ENCODE results near the gene LRMDA. TPM values are rescaled to one million over a fixed set of nuclear protein-coding genes. Genes with fewer than 3 reads are reported as not detected.

LRMDA gene
- polyA plus RNA-seq, 1 donor (not counting 4 experiments of a cell fraction or from before 2014, with no cell fraction given) = not detected

GRCh38 chr10:76548716-76549115 lies 1117.3 kb downstream of the LRMDA start:
- TF ChIP-seq CTCF (optimal IDR thresholded peaks at IDR 0.05 in 1 of 3, IDR thresholded peaks at IDR 0.05 in 1 of 3, conservative IDR thresholded peaks at IDR 0.05 in 1 of 3; ENCODE audit: extremely low read depth in 1 of 3, insufficient read depth in 2 of 3, low read length in 3 of 3) = no peak
- TF ChIP-seq EZH2 (IDR thresholded peaks at IDR 0.05; ENCODE audit: low read length) = no peak
- H3K4me2 ChIP-seq (ENCODE audit: control insufficient read depth, extremely low read depth, insufficient read depth, low read depth, low read length) = no peak overlapping the region
- no peaks in the 10 kb centered on the region for H3K79me2 ChIP-seq (ENCODE audit: control insufficient read depth, insufficient read depth, low read length)
- no peak overlapping the region for H2AFZ ChIP-seq (ENCODE audit: control insufficient read depth, low read length)
- no peak overlapping the region for H3K9ac ChIP-seq (ENCODE audit: control insufficient read depth, extremely low read depth, insufficient read depth, low read length)
- no peaks in the 10 kb centered on the region for H3K4me1 ChIP-seq (ENCODE audit: control insufficient read depth, extremely low read depth, insufficient read depth, low read length)
- H3K9me3 ChIP-seq (ENCODE audit: control insufficient read depth, low read depth, low read length) = no peaks in the 10 kb centered on the region
- dilution Hi-C loops (cut with MboI; ENCODE audit: extremely low pct_ligation_motif_present, low sequenced_read_pairs) = no loop called here
- H3K4me3 ChIP-seq (ENCODE audit: control insufficient read depth in 2 of 3, extremely low read depth in 1 of 3, insufficient read depth in 2 of 3, low read depth in 1 of 3, low read length in 3 of 3) = no peak overlapping the region
- no peak overlapping the region for H3K27ac ChIP-seq (ENCODE audit: control insufficient read depth, insufficient read depth, low read length)
- H3K9me1 ChIP-seq (ENCODE audit: control insufficient read depth, extremely low read depth, insufficient read depth, low read length) = no peaks in the 10 kb centered on the region
- DNase-seq (ENCODE audit: low read depth, low spot score) (no peak), FAIRE-seq (no peak)
- no peaks in the 10 kb centered on the region for H3K36me3 ChIP-seq (ENCODE audit: control insufficient read depth in 2 of 2, extremely low read depth in 1 of 2, insufficient read depth in 2 of 2, low read length in 2 of 2)
- H3K27me3 ChIP-seq (ENCODE audit: control insufficient read depth, extremely low read depth, insufficient read depth, low read length) = no peaks in the 10 kb centered on the region
- H4K20me1 ChIP-seq (ENCODE audit: control insufficient read depth, extremely low read depth, insufficient read depth, low read length) = no peaks in the 10 kb centered on the region

- no peak for TF ChIP-seq EZH2 (IDR thresholded peaks at IDR 0.05; ENCODE audit: low read length)
- no peak for TF ChIP-seq CTCF (optimal IDR thresholded peaks at IDR 0.05 in 1 of 3, IDR thresholded peaks at IDR 0.05 in 1 of 3, conservative IDR thresholded peaks at IDR 0.05 in 1 of 3; ENCODE audit: extremely low read depth in 1 of 3, insufficient read depth in 2 of 3, low read length in 3 of 3)
- FAIRE-seq = no peak
- no peaks in the 10 kb centered on the region for H4K20me1 ChIP-seq (ENCODE audit: control insufficient read depth, extremely low read depth, insufficient read depth, low read length)
- dilution Hi-C loops (cut with MboI; ENCODE audit: extremely low pct_ligation_motif_present, low sequenced_read_pairs) = no loop called here
- H2AFZ ChIP-seq (ENCODE audit: control insufficient read depth, low read length) = no peak overlapping the region
- DNase-seq (ENCODE audit: low read depth, low spot score) = no peak
- H3K4me3 ChIP-seq (ENCODE audit: control insufficient read depth in 2 of 3, extremely low read depth in 1 of 3, insufficient read depth in 2 of 3, low read depth in 1 of 3, low read length in 3 of 3) = no peak overlapping the region
- no peak overlapping the region for H3K9ac ChIP-seq (ENCODE audit: control insufficient read depth, extremely low read depth, insufficient read depth, low read length)
- H3K27me3 ChIP-seq (ENCODE audit: control insufficient read depth, extremely low read depth, insufficient read depth, low read length) = no peaks in the 10 kb centered on the region
- no peaks in the 10 kb centered on the region for H3K9me1 ChIP-seq (ENCODE audit: control insufficient read depth, extremely low read depth, insufficient read depth, low read length)
- H3K4me1 ChIP-seq (ENCODE audit: control insufficient read depth, extremely low read depth, insufficient read depth, low read length) = no peaks in the 10 kb centered on the region
- H3K36me3 ChIP-seq (ENCODE audit: control insufficient read depth in 2 of 2, extremely low read depth in 1 of 2, insufficient read depth in 2 of 2, low read length in 2 of 2) = no peaks in the 10 kb centered on the region
- no peak overlapping the region for H3K27ac ChIP-seq (ENCODE audit: control insufficient read depth, insufficient read depth, low read length)
- no peaks in the 10 kb centered on the region for H3K9me3 ChIP-seq (ENCODE audit: control insufficient read depth, low read depth, low read length)
- no peak overlapping the region for H3K4me2 ChIP-seq (ENCODE audit: control insufficient read depth, extremely low read depth, insufficient read depth, low read depth, low read length)
- no peaks in the 10 kb centered on the region for H3K79me2 ChIP-seq (ENCODE audit: control insufficient read depth, insufficient read depth, low read length)
These were observed 1117.7 kb downstream of the LRMDA start for GRCh38 chr10:76549171-76549570.

Data from keratinocyte (primary cell).